HG02678 (cell line): ENCODE data around the gene HSPA6.
"Not testable (repeated sequence)": the region's sequence is repeated elsewhere in the genome, so short reads cannot be mapped to it uniquely, and the experiment has no call there.

ENCODE experiments used
- ATAC-seq: cut with Tn5 transposase; IDR thresholded peaks from one replicate; pipeline ENCODE4 v1.9.1; 2021; ENCODE audit warnings: mild to moderate bottlenecking, moderate library complexity; ENCODE audit not compliant: unreplicated experiment

The HSPA6 gene

DNA sequence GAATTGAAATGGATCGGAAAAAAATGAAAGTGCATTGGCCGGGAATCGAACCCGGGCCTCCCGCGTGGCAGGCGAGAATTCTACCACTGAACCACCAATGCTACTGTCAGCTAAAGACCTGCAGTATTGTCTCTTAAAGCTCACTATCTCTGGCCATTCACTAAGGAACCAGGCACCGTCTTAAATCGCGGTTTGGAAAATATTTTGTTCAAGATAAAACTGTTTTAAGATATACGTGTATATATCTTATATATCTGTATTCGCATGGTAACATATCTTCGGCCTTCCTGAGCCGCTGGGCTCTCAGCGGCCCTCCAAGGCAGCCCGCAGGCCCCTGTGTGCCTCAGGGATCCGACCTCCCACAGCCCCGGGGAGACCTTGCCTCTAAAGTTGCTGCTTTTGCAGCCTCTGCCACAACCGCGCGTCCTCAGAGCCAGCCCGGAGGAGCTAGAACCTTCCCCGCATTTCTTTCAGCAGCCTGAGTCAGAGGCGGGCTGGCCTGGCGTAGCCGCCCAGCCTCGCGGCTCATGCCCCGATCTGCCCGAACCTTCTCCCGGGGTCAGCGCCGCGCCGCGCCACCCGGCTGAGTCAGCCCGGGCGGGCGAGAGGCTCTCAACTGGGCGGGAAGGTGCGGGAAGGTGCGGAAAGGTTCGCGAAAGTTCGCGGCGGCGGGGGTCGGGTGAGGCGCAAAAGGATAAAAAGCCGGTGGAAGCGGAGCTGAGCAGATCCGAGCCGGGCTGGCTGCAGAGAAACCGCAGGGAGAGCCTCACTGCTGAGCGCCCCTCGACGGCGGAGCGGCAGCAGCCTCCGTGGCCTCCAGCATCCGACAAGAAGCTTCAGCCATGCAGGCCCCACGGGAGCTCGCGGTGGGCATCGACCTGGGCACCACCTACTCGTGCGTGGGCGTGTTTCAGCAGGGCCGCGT is at the start of gene HSPA6:
HSPA6 (plus strand) TSS at position 724 of the 925 bp plus-strand sequence; CDS start at position 843, 119 bp downstream.
- ATAC-seq: peak; percentile 55

DNA sequence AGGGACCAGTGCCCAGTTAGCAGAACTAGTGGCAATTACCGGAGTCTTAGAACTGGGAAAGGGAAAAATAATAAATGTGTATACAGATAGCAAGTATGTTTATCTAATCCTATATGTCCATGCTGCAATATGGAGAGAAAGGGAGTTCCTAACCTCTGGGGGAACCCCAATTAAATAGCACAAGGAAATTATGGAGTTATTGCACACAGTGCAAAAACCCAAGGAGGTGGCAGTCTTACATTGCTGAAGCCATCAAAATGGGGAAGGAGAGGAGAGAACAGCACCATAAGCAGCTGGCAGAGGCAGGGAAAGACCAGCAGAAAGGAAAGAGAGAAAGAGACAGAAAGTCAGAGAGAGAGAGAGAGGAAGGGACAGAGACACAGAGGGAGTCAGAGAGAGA is 46.6 kb upstream of the HSPA6 start:
- ATAC-seq: not testable (repeated sequence)

GRCh38 chr1:161478985-161479384 is 45.4 kb upstream of the HSPA6 start:
- no peak for ATAC-seq

GRCh38 chr1:161480381-161481035 is 43.8 kb upstream of the HSPA6 start:
- no peak for ATAC-seq

- no peak for ATAC-seq
These were observed 42.5 kb upstream of the HSPA6 start for GRCh38 chr1:161481624-161482392.

DNA sequence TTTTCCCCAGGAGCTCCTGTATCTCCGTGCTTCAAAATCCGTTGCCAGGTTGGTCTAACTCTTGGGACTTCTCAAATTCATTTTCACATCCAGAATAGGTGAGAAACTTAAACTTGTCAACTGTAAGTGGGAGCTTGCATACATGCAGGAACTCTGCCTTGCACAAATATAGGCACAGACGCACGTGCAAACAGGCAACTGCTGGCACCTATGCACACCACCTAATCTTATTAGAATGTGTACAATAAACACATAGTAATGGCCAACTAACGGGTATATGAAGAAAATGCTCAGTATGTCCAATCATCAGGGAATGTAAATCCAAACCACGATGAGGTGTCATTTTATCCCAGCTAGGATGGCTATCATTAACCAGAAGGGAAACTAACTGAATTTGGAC is 41.7 kb upstream of the HSPA6 start:
- ATAC-seq: no peak

DNA sequence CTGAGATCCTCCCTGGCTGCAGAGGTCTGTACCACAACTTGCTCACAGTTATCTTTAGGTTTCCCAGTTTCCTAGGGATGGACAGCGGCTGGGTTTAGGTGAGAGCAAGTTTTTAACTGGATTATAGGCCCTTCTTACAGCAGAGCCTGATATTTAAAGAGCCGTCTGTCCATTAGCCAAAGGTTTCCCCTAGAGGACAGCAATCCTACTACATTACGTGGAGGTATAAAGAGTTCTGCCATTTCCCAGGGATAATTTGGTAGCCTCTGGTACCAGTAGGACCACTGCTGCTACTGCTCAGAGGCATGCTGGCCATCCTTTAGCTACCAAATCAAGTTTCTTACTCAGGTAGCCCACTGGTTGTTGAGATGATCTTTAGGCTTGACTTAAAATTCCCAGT is 41.0 kb upstream of the HSPA6 start:
- ATAC-seq: no peak

DNA sequence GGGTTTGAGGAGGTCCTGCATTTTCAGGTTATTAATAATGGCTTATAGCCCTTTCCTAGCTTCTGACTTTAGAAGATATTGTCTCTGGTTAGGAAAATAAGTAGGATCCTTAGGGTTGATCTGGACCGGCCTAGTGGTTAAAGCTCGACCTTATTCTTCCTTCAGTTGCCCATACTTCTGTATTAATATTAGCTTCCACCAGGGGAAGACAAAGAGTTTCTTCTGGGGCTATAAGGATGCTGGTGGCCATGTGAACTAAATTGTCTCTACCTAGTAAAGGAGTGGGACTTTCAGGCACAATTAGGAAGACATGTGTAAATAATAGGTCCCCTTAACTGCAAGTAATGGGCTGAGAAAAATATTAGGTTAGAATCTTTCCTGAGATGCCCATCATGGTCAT is 39.7 kb upstream of the HSPA6 start:
- ATAC-seq: no peak

- no peak for ATAC-seq
These were observed 37.3 kb upstream of the HSPA6 start for GRCh38 chr1:161486806-161487741.

- no peak for ATAC-seq
These were observed 32.9 kb upstream of the HSPA6 start for GRCh38 chr1:161491472-161491871.

GRCh38 chr1:161492827-161493226 is 31.5 kb upstream of the HSPA6 start:
- ATAC-seq: no peak

DNA sequence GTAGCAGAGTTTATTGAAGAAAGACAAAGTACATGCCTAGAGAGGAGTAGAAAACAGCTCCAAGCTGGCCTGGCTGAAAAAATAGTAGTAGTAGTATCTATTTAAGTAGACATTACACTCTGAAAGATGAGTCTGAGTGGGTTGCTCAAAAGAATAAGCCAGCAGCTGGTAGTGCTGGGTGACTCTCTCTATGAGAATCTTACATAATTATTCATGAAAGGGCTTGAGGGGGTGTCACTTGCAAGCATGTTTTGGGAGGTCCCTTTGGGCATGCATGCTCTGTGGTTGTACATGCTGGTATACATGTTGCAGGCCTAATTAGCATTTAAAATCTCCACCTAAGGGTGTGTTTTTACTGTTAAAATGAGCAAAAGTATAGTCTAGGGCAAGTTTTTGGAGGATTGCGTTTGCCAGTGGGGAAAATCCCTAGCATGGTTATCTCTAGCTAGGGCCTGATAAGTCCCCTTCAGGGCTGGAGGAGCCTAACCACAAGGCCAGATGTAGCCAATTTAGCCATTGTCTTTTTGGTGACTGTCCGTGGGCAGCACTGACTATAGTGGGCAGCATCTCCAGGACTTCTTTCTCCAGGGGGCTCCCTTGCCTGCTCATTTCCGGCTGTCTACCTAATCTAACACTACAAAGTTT is 30.1 kb upstream of the HSPA6 start:
- no peak for ATAC-seq

DNA sequence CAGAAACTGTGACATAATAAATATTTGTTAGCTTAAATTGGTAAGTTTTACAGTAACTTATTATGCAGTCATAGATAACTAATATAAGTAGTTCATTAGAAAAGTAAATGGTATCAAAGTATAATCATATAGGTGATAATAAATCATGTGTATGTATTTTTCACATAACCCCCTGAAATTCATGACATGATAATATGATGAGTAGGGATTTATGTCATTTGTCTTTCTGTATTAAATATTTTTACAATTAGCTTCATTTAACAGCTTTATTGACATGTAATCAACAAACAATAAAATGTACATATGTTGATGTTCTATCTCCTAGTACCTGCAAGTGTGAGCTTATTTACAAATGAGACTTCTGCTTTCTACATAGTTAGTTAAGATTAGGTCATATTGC is 28.9 kb upstream of the HSPA6 start:
- ATAC-seq: no peak

- ATAC-seq: no peak
These were observed 26.4 kb upstream of the HSPA6 start for GRCh38 chr1:161497961-161498360.

GRCh38 chr1:161498646-161499045 is 25.7 kb upstream of the HSPA6 start:
- no peak for ATAC-seq

DNA sequence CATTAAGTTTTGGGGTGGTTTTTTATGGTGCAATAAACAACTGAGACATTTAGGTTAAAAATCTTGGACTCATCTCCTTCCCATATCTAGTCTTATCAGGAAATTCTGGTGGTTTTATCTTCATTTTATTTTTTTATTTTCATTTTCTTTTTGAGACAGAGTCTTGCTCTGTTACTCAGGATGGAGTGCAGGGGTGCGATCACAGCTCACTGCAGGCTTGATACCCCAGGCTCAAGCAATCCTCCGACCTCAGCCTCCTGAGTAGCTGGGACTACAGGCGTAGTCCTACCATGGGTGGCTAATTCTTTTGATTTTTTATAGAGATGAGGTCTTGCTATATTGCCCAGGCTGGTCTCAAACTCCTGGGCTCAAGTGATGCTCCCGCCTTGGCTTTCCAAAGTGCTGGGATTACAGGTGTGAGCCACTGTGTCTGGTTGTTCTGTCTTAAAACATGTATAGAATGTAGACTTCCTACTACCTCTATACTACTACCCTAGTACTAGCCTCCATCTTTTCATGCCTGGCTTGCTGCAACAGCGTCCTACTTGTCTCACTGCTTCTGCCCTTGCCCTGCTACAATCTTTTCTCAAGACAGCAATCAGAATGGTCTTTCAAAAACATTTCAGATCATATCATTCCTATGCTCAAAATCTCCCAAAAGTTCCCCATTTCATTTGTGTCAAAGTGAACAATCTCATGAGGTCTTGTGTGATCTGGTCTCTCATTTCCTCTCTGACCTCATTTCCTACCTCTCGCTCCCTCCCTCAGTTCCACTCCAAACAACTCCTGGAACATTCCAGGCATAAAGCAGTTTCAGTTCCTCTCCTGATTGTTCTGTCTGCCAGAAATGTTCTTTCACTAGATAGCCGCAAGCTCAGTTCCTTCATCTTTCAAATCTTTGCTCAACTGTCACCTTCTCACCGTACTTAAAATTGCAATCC is 25.0 kb upstream of the HSPA6 start:
- no peak for ATAC-seq

DNA sequence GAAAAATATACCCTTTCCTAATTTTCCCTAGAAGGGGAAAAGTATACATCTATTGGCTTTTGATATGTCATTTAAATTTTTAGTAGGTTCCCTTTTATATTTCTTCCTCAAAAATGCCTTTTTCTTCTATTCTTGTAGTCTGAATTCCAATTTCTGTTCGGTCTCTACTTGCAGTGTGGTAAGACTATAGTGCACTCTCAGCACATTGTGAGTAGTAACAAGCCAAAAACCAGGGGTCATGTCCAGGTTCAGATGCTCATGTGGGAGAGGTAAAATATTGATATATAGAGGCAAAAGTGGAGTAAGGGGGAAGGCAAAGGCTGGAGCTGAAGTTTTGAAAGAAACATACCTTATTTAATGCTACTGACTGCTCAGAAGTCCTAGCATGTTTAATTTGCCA is 23.1 kb upstream of the HSPA6 start:
- ATAC-seq: no peak

GRCh38 chr1:161502181-161502580 is 22.2 kb upstream of the HSPA6 start:
- ATAC-seq: no peak
